Kidney epithelial cell (primary cell): Measurements from ENCODE around the gene FNDC5. TPM values are rescaled to one million over a fixed set of nuclear protein-coding genes. Genes with fewer than 3 reads are reported as not detected.

ENCODE experiments used
- DNase-seq: peaks from one replicate; pipeline ENCODE4 v3.0.0-alpha.2; 2010; ENCODE audit warnings: low read depth
- H3K27me3 ChIP-seq: 2 replicates; pipeline ENCODE4 v1.6.0; 2011; ENCODE audit warnings: low read length; ENCODE audit not compliant: control insufficient read depth, insufficient read depth
- H3K36me3 ChIP-seq: 2 replicates; pipeline ENCODE4 v1.5.1; 2011; ENCODE audit warnings: low read length; ENCODE audit not compliant: control insufficient read depth, insufficient read depth
- H3K4me3 ChIP-seq: 2 replicates; pipeline ENCODE4 v1.5.1; 2011; ENCODE audit warnings: low read depth, mild to moderate bottlenecking, control low read depth, low read length
- total RNA-seq: library from RNA; depleted of rRNA; stranded (reverse); fragments of >200 nt; gene quantifications from 2 replicates; pipeline ENCODE4 v1.2.3, GENCODE V29; 2015
- TF ChIP-seq, protein P1 (sequence below): IDR thresholded peaks from 2 replicates; pipeline ENCODE4 v1.5.1; 2011; ENCODE audit warnings: mild to moderate bottlenecking, moderate library complexity, low read length, control low read depth, inconsistent platforms; ENCODE audit not compliant: insufficient read depth, poor library complexity, severe bottlenecking

The FNDC5 gene
- total RNA-seq, 1 donor from 2014 or later: 0.08 TPM

GRCh38 chr1:32902535-32902920, 31.8 kb upstream of the FNDC5 start:
- Histone ChIP-seq H3K4me3 (no peak overlapping the region), H3K27me3 (no peaks in the 10 kb centered on the region), H3K36me3 (no peaks in the 10 kb centered on the region)
- TF ChIP-seq, protein P1, sequence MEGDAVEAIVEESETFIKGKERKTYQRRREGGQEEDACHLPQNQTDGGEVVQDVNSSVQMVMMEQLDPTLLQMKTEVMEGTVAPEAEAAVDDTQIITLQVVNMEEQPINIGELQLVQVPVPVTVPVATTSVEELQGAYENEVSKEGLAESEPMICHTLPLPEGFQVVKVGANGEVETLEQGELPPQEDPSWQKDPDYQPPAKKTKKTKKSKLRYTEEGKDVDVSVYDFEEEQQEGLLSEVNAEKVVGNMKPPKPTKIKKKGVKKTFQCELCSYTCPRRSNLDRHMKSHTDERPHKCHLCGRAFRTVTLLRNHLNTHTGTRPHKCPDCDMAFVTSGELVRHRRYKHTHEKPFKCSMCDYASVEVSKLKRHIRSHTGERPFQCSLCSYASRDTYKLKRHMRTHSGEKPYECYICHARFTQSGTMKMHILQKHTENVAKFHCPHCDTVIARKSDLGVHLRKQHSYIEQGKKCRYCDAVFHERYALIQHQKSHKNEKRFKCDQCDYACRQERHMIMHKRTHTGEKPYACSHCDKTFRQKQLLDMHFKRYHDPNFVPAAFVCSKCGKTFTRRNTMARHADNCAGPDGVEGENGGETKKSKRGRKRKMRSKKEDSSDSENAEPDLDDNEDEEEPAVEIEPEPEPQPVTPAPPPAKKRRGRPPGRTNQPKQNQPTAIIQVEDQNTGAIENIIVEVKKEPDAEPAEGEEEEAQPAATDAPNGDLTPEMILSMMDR: no peak
- no peak for DNase-seq

GRCh38 chr1:32901823-32902534, 31.3 kb upstream of the FNDC5 start:
- no peaks in the 10 kb centered on the region for H3K27me3 ChIP-seq
- no peak for DNase-seq
- TF ChIP-seq, protein P1: no peak
- peak overlapping the region; percentile 62 for H3K4me3 ChIP-seq
- no peaks in the 10 kb centered on the region for H3K36me3 ChIP-seq

- Histone ChIP-seq H3K4me3 (peak within 1 kb of the TSS; percentile 62), H3K27me3 (no peaks in the 10 kb centered on the region), H3K36me3 (no peaks in the 10 kb centered on the region)
- DNase-seq: no peak
- TF ChIP-seq, protein P1: no peak
These were observed 30.5 kb upstream of the FNDC5 start, which contains the start of gene TMEM54 for GRCh38 chr1:32900956-32901822. TSS of gene TMEM54 (minus strand) at chr1:32901389. CDS start at chr1:32901238, 151 bp downstream.

DNA sequence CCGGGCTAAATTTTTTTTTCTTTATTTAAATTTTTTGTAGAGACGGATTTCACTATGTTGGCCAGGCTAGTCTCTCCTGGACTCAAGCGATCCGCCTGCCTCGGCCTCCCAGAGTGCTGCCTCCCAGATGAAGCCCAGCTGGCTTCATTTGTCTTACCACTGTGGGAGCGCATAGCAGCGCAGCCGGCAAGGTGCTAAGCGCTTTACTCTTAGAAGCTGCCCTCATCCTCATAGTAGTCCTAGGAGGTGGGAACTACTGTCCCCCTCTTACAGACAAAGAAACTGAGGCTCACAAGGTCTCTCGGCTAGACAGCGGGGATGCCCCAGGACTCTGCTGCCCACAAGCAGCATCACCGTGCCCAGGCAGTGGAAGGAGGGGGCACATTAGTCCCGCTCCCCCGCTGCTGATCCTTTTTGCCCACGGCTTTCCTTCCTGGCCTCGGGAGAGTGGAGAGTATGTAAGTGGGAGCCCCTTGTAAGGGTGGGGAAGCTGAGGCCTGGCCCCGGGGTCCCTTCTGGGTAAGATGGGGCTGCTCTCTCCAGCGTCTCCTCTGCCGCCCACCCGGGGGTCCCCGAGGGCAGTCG, 29.8 kb upstream of the FNDC5 start:
- Histone ChIP-seq H3K36me3 (no peaks in the 10 kb centered on the region), H3K27me3 (no peaks in the 10 kb centered on the region), H3K4me3 (peak overlapping the region; percentile 62)
- TF ChIP-seq, protein P1: no peak
- DNase-seq: no peak

GRCh38 chr1:32899586-32900296, 29.0 kb upstream of the FNDC5 start:
- Histone ChIP-seq H3K4me3 (no peak overlapping the region), H3K36me3 (no peaks in the 10 kb centered on the region), H3K27me3 (no peaks in the 10 kb centered on the region)
- no peak for DNase-seq
- TF ChIP-seq, protein P1: no peak
